Activated gamma-delta T cell (primary cell): Measurements from ENCODE around the gene ARNT2.
"Not testable (repeated sequence)": the region's sequence is repeated elsewhere in the genome, so short reads cannot be mapped to it uniquely, and the experiment has no call there.

ENCODE experiments used
- DNase-seq: peaks from one replicate; lab custom pipeline; 2025; lab: John Stamatoyannopoulos, UW

ARNT2 gene

DNA sequence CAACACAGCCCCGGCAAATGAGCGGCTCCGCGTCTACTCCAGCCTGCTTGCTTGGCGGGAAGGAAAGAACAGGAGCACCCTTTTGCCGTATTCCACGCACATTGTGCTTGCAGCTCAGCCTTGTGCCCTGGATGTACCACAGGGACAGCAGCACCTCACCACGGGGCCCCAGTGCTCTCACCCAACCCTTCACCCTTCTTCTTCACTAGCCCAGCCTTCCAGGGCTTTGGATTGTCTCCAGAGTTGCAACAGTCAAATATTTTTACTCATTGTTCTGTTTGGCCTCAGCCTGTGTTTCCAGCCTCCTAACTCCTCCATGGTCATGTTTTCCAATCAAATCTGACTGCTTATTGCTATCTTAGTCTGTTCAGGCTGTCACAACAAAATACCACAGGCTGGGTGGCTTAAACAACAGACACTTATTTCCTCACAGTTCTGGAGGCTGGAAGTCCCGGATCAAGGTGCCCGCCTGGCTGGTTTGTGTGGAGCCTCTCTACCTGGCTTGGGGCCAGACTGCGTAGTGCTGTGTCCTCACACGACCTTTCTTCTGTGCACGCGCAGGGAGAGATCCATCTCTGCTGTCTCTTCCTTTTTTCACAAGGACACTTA lies 211.7 kb downstream of the ARNT2 start:
- DNase-seq, result no peak

DNA sequence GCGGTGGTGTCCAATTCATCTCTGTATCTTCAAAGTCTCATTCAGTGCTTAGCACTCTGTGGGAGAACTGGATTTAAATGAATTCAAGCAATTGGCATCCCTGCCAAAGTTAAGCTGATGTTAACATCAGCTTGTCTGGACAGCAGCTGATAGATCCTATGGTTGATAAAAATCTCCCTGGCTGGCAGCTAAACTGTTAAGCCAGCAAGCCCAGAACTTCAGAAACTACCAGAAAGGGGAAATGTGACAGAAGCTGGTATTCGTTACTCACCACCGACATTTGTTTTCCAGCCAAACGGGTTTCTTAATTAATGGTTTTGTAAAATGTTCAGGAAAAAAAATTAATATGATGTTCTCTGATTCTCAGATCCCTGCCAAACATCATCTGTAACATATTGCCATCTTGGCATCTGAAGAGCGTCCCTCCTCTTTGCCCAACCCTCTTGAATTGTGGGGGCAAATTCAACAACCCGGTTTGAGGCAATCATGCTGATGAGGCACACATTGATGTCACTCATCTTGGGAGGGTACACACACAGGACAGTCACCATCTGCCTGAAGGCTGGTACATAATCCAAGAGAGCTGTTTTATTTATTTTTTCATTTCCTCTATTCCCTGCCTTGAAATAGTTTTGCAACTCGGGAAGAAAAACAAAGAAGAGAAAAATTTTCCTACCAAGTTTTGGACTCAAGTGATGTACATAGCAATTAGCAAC lies 214.7 kb downstream of the ARNT2 start:
- DNase-seq, result no peak

DNA sequence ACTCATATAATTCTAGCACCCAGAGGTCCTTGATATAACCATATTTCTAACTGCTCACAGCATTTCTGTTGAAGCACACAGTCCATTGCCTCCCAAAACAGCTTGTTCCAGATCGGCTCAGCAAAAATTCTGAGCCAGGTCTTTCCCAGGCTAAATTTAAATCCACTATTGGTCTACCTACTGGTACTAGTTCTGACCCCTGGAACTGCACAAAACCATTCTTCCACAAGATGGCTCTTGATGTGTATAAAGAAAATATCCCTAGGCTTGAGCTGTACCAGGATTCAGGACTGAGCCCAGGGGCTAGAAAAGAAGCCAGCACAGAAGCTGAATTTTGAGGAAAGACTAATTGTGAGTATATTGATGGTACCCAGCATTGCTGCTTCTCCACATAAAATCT lies 215.5 kb downstream of the ARNT2 start:
- no peak for DNase-seq

DNA sequence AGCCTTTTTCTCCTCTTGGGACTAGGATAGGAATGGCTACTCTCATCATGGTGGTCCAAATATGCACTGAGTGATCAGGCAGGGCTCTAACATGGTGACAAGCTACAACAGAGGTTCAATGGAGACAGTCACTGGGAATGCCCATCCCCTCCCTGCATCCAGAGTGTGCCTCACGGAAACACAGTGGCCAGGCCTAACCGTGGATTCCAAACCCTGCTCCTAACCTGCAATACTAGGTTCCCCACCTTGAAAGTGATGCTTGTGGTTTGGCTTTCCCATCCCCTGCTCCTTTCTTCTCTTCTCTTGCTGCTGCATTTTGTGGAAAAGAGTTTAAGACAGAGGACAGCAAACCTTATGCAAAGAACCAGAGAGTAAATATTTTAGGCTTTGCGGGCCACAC lies 216.0 kb downstream of the ARNT2 start:
- DNase-seq, result no peak

DNA sequence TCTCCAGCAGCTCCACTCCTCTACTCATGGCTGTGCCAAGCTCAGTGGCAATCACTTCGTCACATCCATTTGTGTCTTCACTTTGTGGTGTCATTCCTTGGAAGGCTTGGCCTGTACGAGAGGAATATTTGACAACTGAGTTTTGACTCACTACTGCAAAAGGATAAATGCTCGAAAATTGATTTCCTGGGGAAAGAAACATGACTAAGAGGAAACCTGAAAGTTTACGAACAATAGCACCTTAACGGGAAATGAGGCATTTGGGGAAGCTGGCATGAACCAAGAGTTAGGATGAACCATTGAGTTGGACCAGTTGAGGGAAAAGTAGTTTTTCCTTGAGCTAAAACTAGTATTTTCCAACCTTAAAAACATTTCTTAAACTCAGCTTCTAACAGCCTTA lies 216.7 kb downstream of the ARNT2 start:
- no peak for DNase-seq

DNA sequence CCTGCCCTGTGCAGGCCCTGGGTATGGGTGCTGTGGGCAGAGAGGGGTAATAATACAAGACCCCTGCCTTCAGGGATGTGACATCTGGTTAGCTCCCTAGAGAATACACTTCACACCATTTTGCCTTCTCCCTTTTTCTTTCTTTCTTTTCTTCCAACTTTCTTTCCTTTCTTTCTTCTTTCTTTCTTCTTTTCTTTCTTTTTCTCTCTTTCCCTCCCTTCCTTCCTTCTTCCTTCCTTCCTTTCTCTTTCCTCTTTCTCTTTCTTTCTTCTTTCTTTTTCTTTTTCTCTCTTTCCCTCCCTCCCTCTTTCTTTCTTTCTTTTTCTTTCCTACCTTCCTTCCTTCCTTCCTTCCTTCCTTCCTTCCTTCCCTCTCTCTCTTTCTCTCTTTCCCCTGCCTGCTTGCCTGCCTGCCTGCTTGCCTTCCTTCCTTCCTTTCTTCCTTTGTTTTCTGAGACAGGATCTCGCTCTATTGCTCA lies 222.5 kb downstream of the ARNT2 start:
- DNase-seq, result no peak

DNA sequence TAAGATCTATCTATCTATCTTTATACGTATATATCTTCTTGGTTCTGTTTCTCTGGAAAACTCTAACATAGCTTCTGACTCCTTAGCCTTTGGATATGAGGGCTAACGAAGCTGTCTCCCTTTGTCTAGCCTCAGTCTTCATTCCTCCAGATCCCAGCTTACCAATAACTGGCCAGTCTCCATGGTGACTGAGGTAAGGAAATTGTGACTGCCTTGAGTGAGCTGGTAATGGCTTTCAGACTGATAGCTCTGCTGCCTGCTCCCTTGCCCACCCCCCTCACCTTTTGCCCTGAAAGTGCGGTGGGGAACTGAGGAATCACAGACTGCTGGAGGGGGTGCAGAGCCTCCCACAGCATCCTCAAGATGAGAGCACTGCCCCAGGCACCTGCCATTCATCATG lies 225.2 kb downstream of the ARNT2 start:
- no peak for DNase-seq

DNA sequence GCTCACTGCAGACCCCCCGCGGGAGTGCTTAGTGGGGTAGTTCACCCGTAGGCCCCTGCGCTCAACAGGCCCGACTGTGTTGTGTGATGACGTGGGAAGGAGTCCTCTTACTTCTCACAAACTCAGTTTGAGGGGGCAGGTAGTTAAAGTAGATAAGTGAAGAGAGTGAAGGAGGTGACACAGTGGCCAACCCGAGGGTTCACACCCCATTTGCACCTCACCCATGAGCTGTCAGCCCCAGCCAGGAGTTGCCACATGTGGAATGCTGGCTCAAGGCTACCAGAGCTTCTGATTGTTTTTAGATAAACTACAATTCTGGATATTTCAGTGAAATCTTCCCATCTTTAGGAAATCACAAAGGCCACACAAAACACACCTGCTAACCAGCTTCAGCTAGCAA lies 226.8 kb downstream of the ARNT2 start:
- DNase-seq, result no peak

DNA sequence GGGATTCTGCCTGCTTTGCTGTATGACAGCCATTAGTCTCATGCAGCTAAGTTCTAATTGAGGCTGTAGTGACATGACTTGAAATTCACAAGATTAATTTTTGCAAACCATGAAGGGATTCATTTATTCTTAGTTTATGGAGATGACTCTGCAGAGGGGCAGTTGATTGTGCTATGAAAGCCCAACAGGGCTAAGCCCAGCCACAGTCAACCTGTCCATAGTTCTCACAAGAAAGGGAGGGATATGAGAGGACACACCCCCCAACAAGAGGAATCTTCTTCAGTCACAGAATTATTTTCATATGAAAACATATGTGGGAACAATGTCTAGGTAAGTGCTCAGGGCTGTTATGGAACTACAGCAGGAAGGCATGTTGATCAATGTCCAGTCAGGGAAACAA lies 229.0 kb downstream of the ARNT2 start:
- DNase-seq, result no peak

DNA sequence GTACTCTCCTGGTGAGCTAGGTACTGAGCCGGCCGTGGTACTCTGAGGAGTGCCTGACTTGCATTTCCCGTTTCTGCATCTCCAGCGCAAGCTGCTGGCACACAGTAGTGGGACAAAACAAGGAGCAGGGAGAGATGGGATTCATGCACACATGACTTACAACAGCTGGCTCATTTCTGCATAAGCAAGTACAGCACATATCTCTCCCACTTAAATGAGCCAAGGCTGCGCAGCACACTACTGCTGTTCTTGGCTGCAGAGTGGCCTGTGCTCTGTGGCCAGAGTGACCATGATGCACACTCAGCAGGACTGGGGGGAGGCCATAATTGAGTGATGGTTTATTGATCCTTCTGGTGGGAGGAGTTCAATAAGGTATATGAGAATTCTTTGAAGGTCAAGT lies 231.8 kb downstream of the ARNT2 start:
- no peak for DNase-seq

DNA sequence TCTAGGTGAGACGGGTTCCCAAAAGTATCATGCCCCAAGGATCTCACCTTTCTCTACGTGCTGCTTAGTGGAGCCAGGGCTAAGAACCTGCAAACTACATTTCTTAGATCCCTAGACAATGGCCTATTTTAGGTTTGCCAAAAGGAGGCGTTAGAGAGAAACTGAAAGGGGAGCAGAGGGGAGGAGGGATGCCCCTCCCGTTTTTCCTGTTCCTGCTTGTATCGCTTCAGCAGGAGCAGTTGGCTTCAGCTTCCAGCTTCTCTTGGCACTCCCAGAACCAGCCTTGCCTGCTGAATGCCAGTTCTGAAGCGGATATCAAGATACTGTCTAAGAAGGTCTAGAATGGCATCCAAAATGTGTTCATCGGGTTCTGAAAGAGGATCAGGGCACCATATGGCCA lies 232.5 kb downstream of the ARNT2 start:
- no peak for DNase-seq

DNA sequence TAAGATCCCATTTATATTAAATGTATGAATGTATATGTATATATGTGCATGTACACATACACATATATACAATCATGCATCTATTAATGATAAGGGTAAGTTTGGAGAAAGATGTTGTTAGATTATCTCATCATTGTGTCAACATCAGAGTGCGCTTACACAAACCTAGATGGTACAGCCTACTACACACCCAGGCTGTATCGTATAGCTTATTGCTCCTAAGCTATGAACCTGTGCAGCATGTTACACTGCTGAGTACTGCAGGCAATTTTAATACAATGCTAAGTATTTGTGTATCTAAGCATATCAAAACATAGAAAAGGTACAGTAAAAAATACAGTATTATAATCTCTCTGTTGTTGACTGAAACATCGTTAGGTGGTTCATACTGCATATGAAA lies 233.6 kb downstream of the ARNT2 start:
- DNase-seq, result no peak

DNA sequence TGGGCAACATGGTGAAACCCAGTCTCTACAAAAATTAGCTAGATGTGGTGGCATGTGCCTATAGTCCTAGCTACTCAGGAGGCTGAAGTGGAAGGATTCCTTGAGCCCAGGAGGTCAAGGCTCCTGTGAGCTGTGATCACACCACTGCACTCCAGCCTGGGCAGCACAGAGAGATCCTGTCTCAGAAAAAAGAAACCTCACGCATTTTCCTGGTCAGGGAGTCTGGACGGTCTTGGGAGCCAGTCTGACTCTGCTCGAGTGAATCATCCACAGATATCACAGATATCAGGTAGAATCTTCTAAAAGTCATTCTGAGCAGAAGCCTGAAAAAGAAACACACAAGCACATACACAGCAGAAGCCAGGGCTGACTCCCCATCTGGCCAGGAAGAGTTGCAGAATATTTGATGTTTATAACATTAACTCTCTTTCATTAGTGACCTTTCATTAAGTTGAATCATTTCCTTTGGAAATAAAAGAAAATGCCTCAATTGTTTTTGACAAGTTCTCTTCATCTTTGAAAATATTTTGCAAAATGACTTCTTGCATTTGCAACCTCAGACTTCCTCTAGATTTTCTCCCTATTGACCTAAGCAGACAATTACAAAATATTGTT lies 234.5 kb downstream of the ARNT2 start:
- DNase-seq, result no peak

DNA sequence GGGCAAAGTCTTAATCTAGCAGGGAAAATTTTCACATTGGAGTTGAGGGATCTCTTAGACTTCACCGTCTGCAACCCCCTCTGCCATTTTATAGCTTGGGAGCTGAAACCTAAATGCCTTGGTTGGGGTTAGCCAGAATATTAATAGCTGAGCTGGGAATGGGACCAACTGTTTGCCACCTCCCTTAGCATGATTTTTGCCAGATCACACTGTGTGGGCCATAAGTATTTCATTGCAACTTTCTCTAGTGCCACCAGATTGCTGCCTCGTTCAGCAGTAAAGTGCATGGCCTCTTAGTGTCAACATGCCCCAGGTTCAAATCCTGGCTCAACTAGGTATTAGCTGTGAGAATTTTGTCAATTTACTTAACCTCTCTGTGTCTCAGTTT lies 235.0 kb downstream of the ARNT2 start:
- no peak for DNase-seq

DNA sequence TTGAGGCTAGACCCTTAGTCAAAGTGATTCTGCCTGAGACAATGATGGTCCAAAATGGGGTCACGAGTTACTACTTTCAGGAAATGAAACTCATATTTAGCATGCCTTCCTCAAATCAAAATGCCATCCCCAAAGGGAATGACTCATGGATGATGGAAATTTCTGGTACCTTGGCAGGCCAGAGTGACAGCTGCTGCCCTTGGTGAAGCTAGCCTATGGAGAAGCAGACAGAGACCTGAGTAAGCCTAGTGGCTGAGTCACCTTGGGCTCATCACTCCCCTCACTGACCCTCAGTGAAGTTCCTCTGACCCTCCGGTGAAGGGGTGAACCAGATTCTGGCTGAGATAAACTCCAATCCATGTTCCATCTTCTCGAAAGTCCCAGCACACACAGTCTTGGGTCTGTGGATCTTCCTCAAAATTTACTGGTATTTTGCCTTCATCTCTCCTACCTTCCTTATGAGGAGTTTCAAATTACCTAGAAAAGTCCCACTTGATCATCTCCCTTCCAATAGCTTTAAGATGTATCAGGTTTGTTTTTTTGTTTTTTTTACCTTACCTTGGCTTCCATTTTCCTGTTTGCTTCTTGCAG lies 236.4 kb downstream of the ARNT2 start:
- no peak for DNase-seq

DNA sequence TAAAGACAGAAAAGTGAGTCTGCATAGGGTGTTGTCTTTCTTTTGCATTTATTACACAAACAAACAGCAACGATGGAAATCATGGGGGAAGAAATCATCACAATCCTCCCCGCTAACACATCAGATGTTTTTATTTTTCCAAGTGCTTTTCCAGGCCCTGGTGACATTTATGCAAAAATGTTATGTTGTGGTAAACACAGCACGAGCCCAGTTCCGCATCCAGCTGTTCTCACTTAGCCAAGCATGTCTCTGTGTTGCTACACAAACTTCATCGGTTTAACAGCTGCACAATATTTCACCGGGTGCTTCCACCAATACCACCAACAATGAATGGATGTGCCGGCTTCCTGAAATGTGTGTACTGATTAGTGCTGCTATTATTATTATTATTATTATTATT lies 237.2 kb downstream of the ARNT2 start:
- DNase-seq, result no peak

DNA sequence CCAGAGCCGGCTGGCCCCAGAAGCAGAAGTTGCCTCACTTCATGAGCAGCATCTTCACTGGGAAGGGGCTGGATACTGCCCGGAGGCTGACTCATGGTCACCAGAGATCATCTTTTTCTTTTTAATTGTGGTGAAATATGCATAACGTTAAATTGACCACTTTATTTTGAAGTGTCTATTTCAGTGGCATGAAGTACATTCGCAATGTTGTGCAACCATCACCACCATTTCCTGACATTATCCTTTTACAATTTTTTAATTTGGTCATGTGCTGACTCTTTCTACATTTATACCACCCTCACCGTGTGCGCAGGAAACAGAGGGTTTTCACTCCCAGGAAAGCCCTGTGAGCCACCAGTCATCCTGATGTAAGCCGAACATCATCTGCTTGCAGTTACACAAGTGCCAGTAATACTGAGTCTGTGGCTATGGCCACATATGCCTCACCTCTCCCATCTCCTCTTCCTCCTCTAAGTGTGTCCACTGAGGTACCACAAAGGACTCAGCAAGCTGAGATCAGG lies 239.3 kb downstream of the ARNT2 start:
- no peak for DNase-seq

DNA sequence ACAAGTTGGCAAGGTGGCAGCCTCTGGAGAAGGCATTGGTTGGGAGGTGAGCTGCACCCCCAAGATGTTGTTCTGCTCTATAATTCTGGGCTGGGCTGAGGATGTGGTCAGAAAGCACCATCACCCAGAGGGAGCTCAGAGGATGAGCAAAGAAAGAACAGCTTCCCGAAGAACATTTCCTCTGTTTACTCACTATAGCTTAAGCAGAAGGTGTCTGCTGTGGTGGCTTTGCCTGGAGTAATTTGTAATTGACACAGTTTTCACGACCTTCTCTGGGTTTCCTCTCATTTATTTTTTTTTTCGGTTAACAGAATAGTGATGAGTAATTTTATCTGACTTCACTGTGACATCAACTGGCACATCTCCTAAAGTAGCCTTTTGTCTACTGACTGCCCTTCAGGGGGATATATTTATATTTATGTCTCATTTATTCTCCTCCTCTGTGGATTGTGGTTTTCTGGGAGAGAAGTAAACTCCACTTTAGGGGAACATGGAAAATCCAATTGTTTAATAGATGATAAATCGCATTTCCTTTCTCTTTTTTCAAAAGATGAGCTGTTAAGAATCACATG lies 241.4 kb downstream of the ARNT2 start:
- DNase-seq, result no peak

DNA sequence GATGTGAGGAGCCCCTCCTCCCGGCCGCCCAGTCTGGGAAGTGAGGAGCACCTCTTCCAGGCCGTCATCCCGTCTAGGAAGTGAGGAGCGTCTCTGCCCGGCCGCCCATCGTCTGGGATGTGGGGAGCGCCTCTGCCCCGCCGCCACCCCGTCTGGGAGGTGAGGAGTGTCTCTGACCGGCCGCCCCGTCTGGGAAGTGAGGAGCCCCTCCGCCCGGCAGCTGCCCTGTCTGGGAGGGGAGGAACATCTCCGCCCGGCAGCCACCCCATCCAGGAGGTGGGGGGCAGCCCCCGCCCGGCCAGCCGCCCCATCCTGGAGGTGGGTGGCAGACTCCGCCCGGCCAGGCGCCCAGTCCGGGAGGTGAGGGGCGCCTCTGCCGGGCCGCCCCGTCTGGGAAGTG lies 243.2 kb downstream of the ARNT2 start:
- not testable (repeated sequence) for DNase-seq
